ENCODE data around the gene PID1. TPM values are rescaled to one million over a fixed set of nuclear protein-coding genes. Genes with fewer than 3 reads are reported as not detected.

Gene PID1
- total and polyA plus RNA-seq, 10 donors = 3.2 to 30.0 (median 14.7) TPM

GRCh38 chr2:229257985-229258384 lies 13.1 kb downstream of the PID1 start:
- DNase-seq = no peak
- no peak overlapping the region for H3K4me3 ChIP-seq

GRCh38 chr2:229256376-229256775 lies 14.7 kb downstream of the PID1 start:
- Histone ChIP-seq H3K27me3 (replicated peaks in 1 of 7) (no peaks in the 10 kb centered on the region), H3K36me3 (no peaks in the 10 kb centered on the region), H3K4me1 (no peaks in the 10 kb centered on the region), H3K27ac (no peak overlapping the region), H3K9me3 (peaks cover 0 to 18% (median 12%) of the 10 kb centered on the region in 8 donors), H3K4me3 (no peak overlapping the region)
- no peak for DNase-seq
- intact Hi-C loops (cut with DNase I; ENCODE audit: low total_unique reads) = no loop called here
- TF ChIP-seq CTCF (IDR thresholded peaks at IDR 0.05 in 8 of 11, conservative IDR thresholded peaks at IDR 0.05 in 3 of 11) (no peak), POLR2A (IDR thresholded peaks at IDR 0.05) (no peak), POLR2AphosphoS5 (IDR thresholded peaks at IDR 0.05) (no peak)

More at GRCh38 chr2:229257985-229258384, 13.1 kb downstream of the PID1 start:
- H3K27ac ChIP-seq = no peak overlapping the region
- no peaks in the 10 kb centered on the region for H3K4me1 ChIP-seq
- peaks cover 0 to 23% (median 16%) of the 10 kb centered on the region in 8 donors for H3K9me3 ChIP-seq
- WGBS, 5 donors = 38 to 71% (median 64%) methylated on average over 2 of the region's 2 CpGs
- no peaks in the 10 kb centered on the region for H3K27me3 ChIP-seq (replicated peaks in 1 of 7)
- no peak for TF ChIP-seq POLR2AphosphoS5 (IDR thresholded peaks at IDR 0.05)
- no peak for TF ChIP-seq CTCF (IDR thresholded peaks at IDR 0.05 in 8 of 11, conservative IDR thresholded peaks at IDR 0.05 in 3 of 11)
- no peak for TF ChIP-seq POLR2A (IDR thresholded peaks at IDR 0.05)
- intact Hi-C loops (cut with DNase I; ENCODE audit: low total_unique reads) = no loop called here
- H3K36me3 ChIP-seq = no peaks in the 10 kb centered on the region

- 48 to 62% (median 55%) methylated on average over 4 of the region's 4 CpGs for WGBS, 5 donors
- Histone ChIP-seq H3K27ac (no peak overlapping the region), H3K36me3 (no peaks in the 10 kb centered on the region), H3K9me3 (no peaks in the 10 kb centered on the region), H3K4me1 (no peaks in the 10 kb centered on the region), H3K27me3 (replicated peaks in 1 of 7) (no peaks in the 10 kb centered on the region), H3K4me3 (no peak overlapping the region)
- no peak for DNase-seq
- no peak for TF ChIP-seq POLR2AphosphoS5 (IDR thresholded peaks at IDR 0.05)
- no peak for TF ChIP-seq CTCF (IDR thresholded peaks at IDR 0.05 in 8 of 11, conservative IDR thresholded peaks at IDR 0.05 in 3 of 11)
- TF ChIP-seq POLR2A (IDR thresholded peaks at IDR 0.05) = no peak
- intact Hi-C loops (cut with DNase I; ENCODE audit: low total_unique reads) = no loop called here
Measured at GRCh38 chr2:229254206-229254605, 16.9 kb downstream of the PID1 start.

GRCh38 chr2:229252996-229253395 lies 18.1 kb downstream of the PID1 start:
- Histone ChIP-seq H3K36me3 (no peaks in the 10 kb centered on the region), H3K27me3 (replicated peaks in 1 of 7) (no peaks in the 10 kb centered on the region), H3K27ac (no peak overlapping the region), H3K4me3 (no peak overlapping the region), H3K4me1 (no peaks in the 10 kb centered on the region), H3K9me3 (no peaks in the 10 kb centered on the region)
- TF ChIP-seq POLR2A (IDR thresholded peaks at IDR 0.05) (no peak), POLR2AphosphoS5 (IDR thresholded peaks at IDR 0.05) (no peak), CTCF (IDR thresholded peaks at IDR 0.05 in 8 of 11, conservative IDR thresholded peaks at IDR 0.05 in 3 of 11) (no peak)
- intact Hi-C loops (cut with DNase I; ENCODE audit: low total_unique reads) = no loop called here
- DNase-seq = no peak
